Measurements from ENCODE around the gene PFKFB4. TPM values are rescaled to one million over a fixed set of nuclear protein-coding genes. Genes with fewer than 3 reads are reported as not detected.
"Not testable (repeated sequence)": the region's sequence is repeated elsewhere in the genome, so short reads cannot be mapped to it uniquely, and the experiment has no call there.

PFKFB4 gene
- total RNA-seq, 2 experiments from 2014 or later, result 42.8 to 49.1 TPM

DNA sequence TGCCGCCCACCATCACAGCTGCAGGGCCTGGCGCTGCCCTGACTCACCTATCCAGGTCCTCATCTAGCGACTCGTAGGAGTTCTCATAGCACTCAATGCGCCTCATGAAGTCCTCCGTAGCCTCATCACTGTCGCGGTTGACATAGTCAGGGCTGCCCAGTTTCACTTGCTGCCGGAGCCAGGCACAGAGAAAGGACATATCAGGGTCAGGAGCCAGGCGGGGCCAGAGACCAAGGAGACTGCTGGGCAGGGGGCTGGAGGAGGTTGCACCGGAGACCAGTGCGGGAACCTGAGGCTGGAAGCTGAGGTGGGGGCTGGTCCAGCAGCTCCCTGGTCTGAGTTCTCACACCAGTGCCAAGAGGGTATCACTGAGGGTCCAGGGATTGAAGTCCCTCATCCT, 18.2 kb downstream of the PFKFB4 start:
- ChIA-PET POLR2A (interaction anchor here (0.6 kb wide), 1 partner anchor 46 kb away, joined by 3 read pairs; no protein-coding TSS in a partner anchor), CTCF (no interaction called here)
- Mint-ChIP-seq H3K4me3 (no peak overlapping the region), H3K27ac (no peak overlapping the region), H3K9me3 (ENCODE audit: insufficient read depth) (no peaks in the 10 kb centered on the region), H3K36me3 (ENCODE audit: low read depth) (peaks cover 45% of the 10 kb centered on the region), H3K27me3 (ENCODE audit: low read depth) (no peaks in the 10 kb centered on the region), H3K4me1 (ENCODE audit: low read depth) (peaks cover 8% of the 10 kb centered on the region)
- DNase-seq (no peak), ATAC-seq (no peak)

DNA sequence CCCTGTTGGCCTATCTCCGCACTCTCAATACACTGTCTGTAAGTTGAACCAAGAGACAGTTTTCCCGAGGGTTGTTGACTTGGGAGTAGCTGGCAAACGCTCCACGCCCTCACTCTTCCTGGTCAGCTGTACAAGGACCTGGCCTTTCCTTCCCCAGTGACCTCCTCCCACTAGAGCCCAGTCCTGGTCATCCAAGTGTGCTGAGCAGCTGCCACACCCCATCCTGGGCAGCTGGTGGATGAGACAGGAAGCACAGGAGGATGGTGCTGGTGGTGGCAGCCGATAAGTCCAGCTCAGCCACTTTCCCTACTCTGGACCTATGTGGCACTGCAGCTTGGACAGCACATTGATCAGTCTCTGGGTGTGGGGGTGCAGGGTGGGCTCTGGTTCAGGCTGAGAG, 19.8 kb downstream of the PFKFB4 start:
- Mint-ChIP-seq H3K27ac (no peak overlapping the region), H3K36me3 (ENCODE audit: low read depth) (peaks cover 48% of the 10 kb centered on the region), H3K4me1 (ENCODE audit: low read depth) (peaks cover 10% of the 10 kb centered on the region), H3K4me3 (no peak overlapping the region), H3K9me3 (ENCODE audit: insufficient read depth) (no peaks in the 10 kb centered on the region), H3K27me3 (ENCODE audit: low read depth) (no peaks in the 10 kb centered on the region)
- no peak for DNase-seq
- CTCF ChIA-PET, result interaction anchor here (0.9 to 1.7 kb wide), 2 partner anchors 12 to 101 kb away, joined by 3 to 6 read pairs; no protein-coding TSS in a partner anchor
- POLR2A ChIA-PET, result interaction anchor here (1.2 kb wide), 1 partner anchor 58 kb away, joined by 3 read pairs; no protein-coding TSS in a partner anchor
- ATAC-seq, result no peak

DNA sequence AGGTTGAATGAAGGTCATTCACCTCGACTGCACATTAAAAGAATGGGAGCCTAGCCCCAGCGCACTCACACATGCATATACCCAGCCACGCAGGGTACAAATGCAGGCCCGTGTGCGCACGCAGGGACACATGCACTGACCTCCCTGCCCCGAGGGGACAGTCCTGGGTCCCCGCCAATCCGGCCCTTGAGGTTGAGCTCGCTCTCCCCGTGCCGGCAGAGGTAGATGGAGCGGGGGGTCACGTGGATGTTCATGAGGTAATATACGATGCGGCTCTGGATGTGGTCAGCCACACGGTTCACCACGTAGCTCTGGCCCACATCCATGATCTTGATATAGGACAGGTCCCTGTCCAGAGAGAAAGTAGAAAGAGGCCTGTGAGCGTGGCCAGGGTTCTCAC, 20.5 kb downstream of the PFKFB4 start:
- no peak for ATAC-seq
- POLR2A ChIA-PET, result interaction anchor here (1.2 kb wide), 1 partner anchor 57 kb away, joined by 3 read pairs; no protein-coding TSS in a partner anchor
- DNase-seq, result no peak
- CTCF ChIA-PET, result interaction anchor here (1.7 kb wide), 1 partner anchor 13 kb away, joined by 6 read pairs; no protein-coding TSS in a partner anchor
- no peaks in the 10 kb centered on the region for H3K27me3 Mint-ChIP-seq (ENCODE audit: low read depth)
- no peak overlapping the region for H3K27ac Mint-ChIP-seq
- peaks cover 10% of the 10 kb centered on the region for H3K4me1 Mint-ChIP-seq (ENCODE audit: low read depth)
- H3K9me3 Mint-ChIP-seq (ENCODE audit: insufficient read depth), result no peaks in the 10 kb centered on the region
- H3K36me3 Mint-ChIP-seq (ENCODE audit: low read depth), result peaks cover 50% of the 10 kb centered on the region
- H3K4me3 Mint-ChIP-seq, result no peak overlapping the region

DNA sequence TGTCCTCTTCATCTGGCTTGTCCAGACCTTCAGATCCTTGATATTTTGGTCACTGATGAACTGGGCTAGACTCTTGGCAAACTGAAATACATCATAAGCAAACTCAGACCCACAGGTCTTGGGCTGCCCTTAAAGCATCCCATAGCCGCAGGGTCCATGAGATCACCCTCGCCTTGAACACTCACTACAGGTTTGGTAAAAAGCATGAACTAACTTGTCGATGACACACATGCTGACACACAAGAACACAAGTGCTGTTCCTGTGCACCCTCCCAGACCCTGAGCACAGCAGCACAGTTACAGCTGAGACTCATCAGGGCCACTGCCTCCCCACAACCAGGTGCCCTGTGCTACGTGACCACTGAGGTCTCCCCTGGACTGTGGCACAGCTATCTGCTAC, 21.0 kb downstream of the PFKFB4 start:
- Mint-ChIP-seq H3K27ac (no peak overlapping the region), H3K9me3 (ENCODE audit: insufficient read depth) (no peaks in the 10 kb centered on the region), H3K27me3 (ENCODE audit: low read depth) (no peaks in the 10 kb centered on the region), H3K36me3 (ENCODE audit: low read depth) (peaks cover 51% of the 10 kb centered on the region), H3K4me1 (ENCODE audit: low read depth) (peaks cover 10% of the 10 kb centered on the region), H3K4me3 (no peak overlapping the region)
- DNase-seq (no peak), ATAC-seq (no peak)
- ChIA-PET CTCF (interaction anchor here (1.0 to 1.7 kb wide), 2 partner anchors 13 to 20 kb away, joined by 3 to 6 read pairs; no protein-coding TSS in a partner anchor), POLR2A (no interaction called here)

GRCh38 chr3:48532977-48533337, 23.6 kb downstream of the PFKFB4 start:
- CTCF ChIA-PET, result interaction anchor here (1.0 to 5.9 kb wide), 5 partner anchors 16 to 97 kb away, joined by 3 to 33 read pairs (median 4); no protein-coding TSS in a partner anchor
- POLR2A ChIA-PET, result no interaction called here
- H3K27ac Mint-ChIP-seq, result no peak overlapping the region
- H3K9me3 Mint-ChIP-seq (ENCODE audit: insufficient read depth), result no peaks in the 10 kb centered on the region
- no peaks in the 10 kb centered on the region for H3K27me3 Mint-ChIP-seq (ENCODE audit: low read depth)
- no peak for ATAC-seq
- peaks cover 54% of the 10 kb centered on the region for H3K36me3 Mint-ChIP-seq (ENCODE audit: low read depth)
- peaks cover 10% of the 10 kb centered on the region for H3K4me1 Mint-ChIP-seq (ENCODE audit: low read depth)
- H3K4me3 Mint-ChIP-seq, result no peak overlapping the region
- no peak for DNase-seq

- DNase-seq (no peak), ATAC-seq (no peak)
- Mint-ChIP-seq H3K4me3 (no peak overlapping the region), H3K9me3 (ENCODE audit: insufficient read depth) (no peaks in the 10 kb centered on the region), H3K27me3 (ENCODE audit: low read depth) (no peaks in the 10 kb centered on the region), H3K4me1 (ENCODE audit: low read depth) (peaks cover 10% of the 10 kb centered on the region), H3K36me3 (ENCODE audit: low read depth) (peaks cover 55% of the 10 kb centered on the region), H3K27ac (no peak overlapping the region)
- CTCF ChIA-PET, result interaction anchor here (1.0 to 5.9 kb wide), 3 partner anchors 17 to 96 kb away, joined by 4 to 33 read pairs (median 6); no protein-coding TSS in a partner anchor
- POLR2A ChIA-PET, result no interaction called here
Measured at GRCh38 chr3:48532271-48532976, 24.2 kb downstream of the PFKFB4 start.

DNA sequence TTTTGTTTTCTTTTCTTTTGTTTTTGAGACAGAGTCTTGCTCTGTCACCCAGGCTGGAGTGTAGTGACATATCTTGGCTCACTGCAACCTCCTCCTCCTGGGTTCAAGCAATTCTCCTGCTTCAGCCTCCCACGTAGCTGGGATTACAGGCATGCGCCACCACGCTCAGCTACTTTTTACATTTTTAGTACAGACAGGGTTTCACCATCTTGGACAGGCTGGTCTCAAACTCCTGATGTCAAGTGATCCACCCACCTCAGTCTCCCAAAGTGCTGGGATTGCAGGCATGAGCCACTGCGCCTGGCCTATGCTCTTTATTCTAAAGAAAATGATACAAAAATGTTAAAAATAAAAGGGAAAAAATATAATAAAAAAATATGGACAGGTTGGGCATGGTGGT, 25.9 kb downstream of the PFKFB4 start:
- Mint-ChIP-seq H3K36me3 (ENCODE audit: low read depth) (peaks cover 52% of the 10 kb centered on the region), H3K4me1 (ENCODE audit: low read depth) (peaks cover 10% of the 10 kb centered on the region)
- H3K27me3 Mint-ChIP-seq (ENCODE audit: low read depth); H3K27ac Mint-ChIP-seq; DNase-seq; H3K4me3 Mint-ChIP-seq; H3K9me3 Mint-ChIP-seq (ENCODE audit: insufficient read depth); ATAC-seq; POLR2A ChIA-PET: not testable (repeated sequence)
- CTCF ChIA-PET, result interaction anchor here (1.2 to 5.9 kb wide), 2 partner anchors 16 to 95 kb away, joined by 3 to 33 read pairs; no protein-coding TSS in a partner anchor

DNA sequence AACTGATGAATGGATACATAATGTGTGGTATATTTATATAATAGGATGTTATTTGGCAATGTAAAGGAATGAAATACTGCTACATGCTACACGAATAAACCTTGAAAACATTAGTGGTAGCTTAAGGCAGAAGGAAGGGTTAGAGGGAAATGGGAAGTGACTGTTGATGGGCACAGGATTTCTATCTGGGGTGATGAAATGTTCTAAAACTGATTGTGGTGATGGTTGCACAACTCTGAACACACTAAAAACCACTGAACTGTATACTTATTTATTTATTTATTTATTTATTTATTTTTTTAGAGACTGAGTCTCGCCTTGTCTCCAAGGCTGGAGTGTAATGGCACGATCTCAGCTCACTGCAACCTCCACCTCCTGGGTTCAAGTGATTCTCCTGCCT, 27.8 kb downstream of the PFKFB4 start:
- Mint-ChIP-seq H3K9me3 (ENCODE audit: insufficient read depth) (no peaks in the 10 kb centered on the region), H3K4me1 (ENCODE audit: low read depth) (peaks cover 6% of the 10 kb centered on the region), H3K4me3 (no peak overlapping the region), H3K27ac (no peak overlapping the region), H3K36me3 (ENCODE audit: low read depth) (peaks cover 43% of the 10 kb centered on the region), H3K27me3 (ENCODE audit: low read depth) (no peaks in the 10 kb centered on the region)
- POLR2A ChIA-PET, result no interaction called here
- no peak for DNase-seq
- CTCF ChIA-PET, result interaction anchor here (0.6 to 5.9 kb wide), 6 partner anchors 9 to 93 kb away, joined by 3 to 33 read pairs (median 4); no protein-coding TSS in a partner anchor
- no peak for ATAC-seq

- H3K36me3 Mint-ChIP-seq (ENCODE audit: low read depth), result peaks cover 42% of the 10 kb centered on the region
- no peaks in the 10 kb centered on the region for H3K27me3 Mint-ChIP-seq (ENCODE audit: low read depth)
- POLR2A ChIA-PET, result no interaction called here
- peaks cover 4% of the 10 kb centered on the region for H3K4me1 Mint-ChIP-seq (ENCODE audit: low read depth)
- no peak for DNase-seq
- no peak overlapping the region for H3K4me3 Mint-ChIP-seq
- ATAC-seq, result no peak
- CTCF ChIA-PET, result interaction anchor here (0.6 to 5.9 kb wide), 4 partner anchors 21 to 92 kb away, joined by 3 to 33 read pairs (median 4); no protein-coding TSS in a partner anchor
- no peaks in the 10 kb centered on the region for H3K9me3 Mint-ChIP-seq (ENCODE audit: insufficient read depth)
- H3K27ac Mint-ChIP-seq, result no peak overlapping the region
Measured at GRCh38 chr3:48528048-48528447, 28.6 kb downstream of the PFKFB4 start.

DNA sequence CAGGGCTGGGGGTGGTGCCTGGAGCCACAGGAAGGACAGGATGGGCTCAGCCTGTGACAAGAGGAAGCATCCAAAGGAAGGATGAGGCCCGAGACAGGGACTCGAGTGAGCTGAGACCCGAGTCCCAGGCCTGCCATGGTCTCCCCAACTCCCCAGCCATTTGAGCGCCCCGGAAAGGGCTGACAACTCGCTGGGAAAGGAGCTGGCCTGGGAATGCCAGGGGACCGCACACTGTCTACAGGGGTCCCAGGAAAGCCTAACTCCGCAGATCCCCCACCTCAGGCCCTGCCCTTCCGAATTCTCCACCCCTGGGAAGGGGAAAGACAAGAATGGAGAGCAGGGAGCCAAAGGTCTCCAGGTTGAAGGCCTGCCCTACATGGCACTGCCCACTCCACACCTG, 31.6 kb downstream of the PFKFB4 start:
- ChIA-PET CTCF (interaction anchor here (1.8 kb wide), 1 partner anchor 89 kb away, joined by 10 read pairs; no protein-coding TSS in a partner anchor), POLR2A (no interaction called here)
- peaks cover 10% of the 10 kb centered on the region for H3K4me1 Mint-ChIP-seq (ENCODE audit: low read depth)
- peaks cover 36% of the 10 kb centered on the region for H3K36me3 Mint-ChIP-seq (ENCODE audit: low read depth)
- H3K9me3 Mint-ChIP-seq (ENCODE audit: insufficient read depth), result no peaks in the 10 kb centered on the region
- H3K27me3 Mint-ChIP-seq (ENCODE audit: low read depth), result no peaks in the 10 kb centered on the region
- DNase-seq, result no peak
- no peak overlapping the region for H3K4me3 Mint-ChIP-seq
- ATAC-seq, result no peak
- peak overlapping the region; percentile 2 for H3K27ac Mint-ChIP-seq

- Mint-ChIP-seq H3K27me3 (ENCODE audit: low read depth) (no peaks in the 10 kb centered on the region), H3K36me3 (ENCODE audit: low read depth) (peaks cover 27% of the 10 kb centered on the region), H3K4me1 (ENCODE audit: low read depth) (peaks cover 43% of the 10 kb centered on the region), H3K4me3 (no peak overlapping the region), H3K27ac (no peak overlapping the region), H3K9me3 (ENCODE audit: insufficient read depth) (no peaks in the 10 kb centered on the region)
- ChIA-PET POLR2A (no interaction called here), CTCF (interaction anchor here (1.3 kb wide), 1 partner anchor 85 kb away, joined by 4 read pairs; no protein-coding TSS in a partner anchor)
- DNase-seq (no peak), ATAC-seq (no peak)
Measured at GRCh38 chr3:48521635-48522034, 35.0 kb downstream of the PFKFB4 start.

DNA sequence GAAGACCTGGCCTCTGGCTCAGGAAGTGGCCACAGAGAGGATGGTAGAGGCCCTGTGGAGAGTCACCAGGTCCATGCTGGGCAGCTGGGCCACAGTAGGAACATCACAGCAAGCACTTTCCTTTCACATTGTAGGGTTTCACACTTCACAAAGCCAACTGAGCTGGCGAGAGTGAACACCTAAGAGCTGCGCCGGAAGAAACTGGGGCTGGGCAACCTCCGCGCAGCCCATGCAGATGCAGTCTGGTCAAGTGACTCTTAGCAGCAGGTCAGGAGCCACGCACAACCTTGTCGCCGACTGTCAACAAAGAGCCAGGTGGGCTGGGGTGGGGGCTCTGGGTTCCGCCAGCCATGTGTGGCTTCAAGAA, 37.3 kb downstream of the PFKFB4 start:
- H3K27me3 Mint-ChIP-seq (ENCODE audit: low read depth), result no peaks in the 10 kb centered on the region
- ATAC-seq (no peak), DNase-seq (no peak)
- CTCF ChIA-PET, result interaction anchor here (0.6 to 1.6 kb wide), 3 partner anchors 10 to 83 kb away, joined by 3 to 7 read pairs (median 3); partner anchors contain the start of genes CCDC51 and TMA7
- POLR2A ChIA-PET, result no interaction called here
- H3K36me3 Mint-ChIP-seq (ENCODE audit: low read depth), result peaks cover 25% of the 10 kb centered on the region
- H3K4me3 Mint-ChIP-seq, result no peak overlapping the region
- H3K27ac Mint-ChIP-seq, result peak overlapping the region; percentile 82
- H3K9me3 Mint-ChIP-seq (ENCODE audit: insufficient read depth), result no peaks in the 10 kb centered on the region
- peaks cover 62% of the 10 kb centered on the region for H3K4me1 Mint-ChIP-seq (ENCODE audit: low read depth)

Data from activated CD8-positive, alpha-beta T cell treated with anti-CD3 and anti-CD28 coated beads, Interleukin-2, amount 10 ng/mL, durations not matched to agents 7 days and 5 days (primary cell).